ENCODE data around the gene GPC5.
"Not testable (repeated sequence)": the region's sequence is repeated elsewhere in the genome, so short reads cannot be mapped to it uniquely, and the experiment has no call there.

GPC5 gene

DNA sequence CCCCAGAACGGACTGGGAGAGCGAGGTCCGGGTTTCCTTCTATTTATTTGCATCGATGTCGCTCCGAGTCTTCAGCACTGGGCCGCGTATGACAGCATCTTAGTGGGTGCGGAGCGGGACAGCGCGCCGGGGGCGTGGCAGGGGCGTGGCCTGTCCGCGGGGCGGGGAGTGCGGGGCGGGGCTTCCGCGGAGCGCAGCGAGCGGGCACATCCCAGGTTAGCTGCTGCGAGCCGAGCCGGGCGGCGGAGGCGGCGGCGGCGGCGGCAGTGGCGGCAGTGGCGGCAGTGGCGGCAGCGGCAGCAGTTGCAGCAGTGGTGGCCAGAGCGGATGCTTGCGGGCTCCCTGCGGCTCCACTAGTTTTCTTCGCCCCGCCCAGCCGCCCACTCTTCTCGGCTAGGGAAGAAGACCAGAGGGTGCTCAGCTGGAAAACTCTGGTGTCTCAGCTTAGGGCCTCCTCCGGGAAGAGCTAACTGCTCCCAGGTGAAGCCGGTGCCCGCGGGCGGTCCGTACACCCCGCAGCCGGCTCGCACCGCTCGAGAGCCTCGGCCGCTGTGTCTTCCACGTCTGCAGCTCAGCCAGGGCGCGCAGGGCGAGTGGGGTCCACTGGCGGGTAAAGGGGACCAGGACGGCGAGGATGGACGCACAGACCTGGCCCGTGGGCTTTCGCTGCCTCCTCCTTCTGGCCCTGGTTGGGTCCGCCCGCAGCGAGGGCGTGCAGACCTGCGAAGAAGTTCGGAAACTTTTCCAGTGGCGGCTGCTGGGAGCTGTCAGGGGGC is at the start of gene GPC5:
TSS of gene GPC5 (plus strand) at position 209 of the 776 bp plus-strand sequence.
- no peak for FAIRE-seq

DNA sequence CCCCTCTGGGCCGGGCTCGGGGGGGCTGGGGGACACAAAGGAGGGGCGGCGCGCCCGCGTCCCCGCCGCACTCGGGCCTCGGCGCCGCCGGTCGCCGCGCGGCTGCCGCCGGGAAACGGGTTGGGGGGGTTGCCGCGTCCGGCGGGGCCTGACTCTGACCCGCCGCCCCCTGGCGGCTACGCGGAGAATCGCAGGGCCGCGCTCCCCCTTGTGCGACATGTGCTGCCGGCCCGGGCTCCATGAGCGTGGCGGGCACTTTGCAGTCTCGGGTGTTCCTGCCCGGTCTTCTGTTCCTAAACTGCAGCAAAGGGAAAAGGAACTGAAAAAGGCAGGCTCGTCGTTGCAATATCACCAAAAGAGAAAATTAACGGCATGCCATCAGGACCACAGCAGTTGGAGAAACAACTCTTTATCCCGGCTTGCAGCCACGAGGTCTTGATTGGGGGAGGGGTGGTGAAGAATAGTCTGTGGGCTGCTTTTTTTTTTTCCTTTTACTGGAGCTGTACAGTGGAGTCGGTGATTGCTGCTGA is 49.5 kb upstream of the GPC5 start:
- no peak for FAIRE-seq

DNA sequence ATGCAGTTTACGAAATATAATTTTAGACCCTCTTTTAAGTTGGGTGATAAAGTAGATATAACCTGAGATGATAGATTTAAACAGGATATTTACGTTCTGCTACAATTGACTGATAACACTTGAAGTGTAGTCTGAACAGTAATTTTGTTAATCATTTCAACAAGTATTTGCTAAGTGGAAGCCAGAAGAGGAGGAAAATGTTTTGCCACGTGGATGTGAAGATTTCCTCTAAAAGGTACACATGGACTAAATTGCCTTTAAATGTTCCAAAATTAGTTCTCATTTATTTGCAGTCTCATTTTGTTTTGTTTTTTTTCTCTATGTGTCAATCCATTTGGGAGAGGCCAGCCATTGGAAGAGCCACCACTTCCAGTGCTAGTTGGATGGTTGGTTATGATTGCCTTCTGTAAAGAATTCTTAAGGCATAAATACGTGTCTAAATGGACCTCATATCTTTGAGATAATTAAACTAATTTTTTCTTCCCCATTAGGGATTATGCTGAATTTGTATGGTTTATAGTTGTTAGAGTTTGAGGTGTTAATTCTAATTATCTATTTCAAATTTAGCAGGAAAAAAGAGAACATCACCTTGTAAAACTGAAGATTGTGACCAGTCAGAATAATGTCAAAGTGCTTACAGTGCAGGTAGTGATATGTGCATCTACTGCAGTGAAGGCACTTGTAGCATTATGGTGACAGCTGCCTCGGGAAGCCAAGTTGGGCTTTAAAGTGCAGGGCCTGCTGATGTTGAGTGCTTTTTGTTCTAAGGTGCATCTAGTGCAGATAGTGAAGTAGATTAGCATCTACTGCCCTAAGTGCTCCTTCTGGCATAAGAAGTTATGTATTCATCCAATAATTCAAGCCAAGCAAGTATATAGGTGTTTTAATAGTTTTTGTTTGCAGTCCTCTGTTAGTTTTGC is 48.2 kb upstream of the GPC5 start:
- no peak for FAIRE-seq

DNA sequence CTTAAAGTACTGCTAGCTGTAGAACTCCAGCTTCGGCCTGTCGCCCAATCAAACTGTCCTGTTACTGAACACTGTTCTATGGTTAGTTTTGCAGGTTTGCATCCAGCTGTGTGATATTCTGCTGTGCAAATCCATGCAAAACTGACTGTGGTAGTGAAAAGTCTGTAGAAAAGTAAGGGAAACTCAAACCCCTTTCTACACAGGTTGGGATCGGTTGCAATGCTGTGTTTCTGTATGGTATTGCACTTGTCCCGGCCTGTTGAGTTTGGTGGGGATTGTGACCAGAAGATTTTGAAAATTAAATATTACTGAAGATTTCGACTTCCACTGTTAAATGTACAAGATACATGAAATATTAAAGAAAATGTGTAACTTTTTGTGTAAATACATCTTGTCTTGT is 47.3 kb upstream of the GPC5 start:
- no peak for FAIRE-seq

DNA sequence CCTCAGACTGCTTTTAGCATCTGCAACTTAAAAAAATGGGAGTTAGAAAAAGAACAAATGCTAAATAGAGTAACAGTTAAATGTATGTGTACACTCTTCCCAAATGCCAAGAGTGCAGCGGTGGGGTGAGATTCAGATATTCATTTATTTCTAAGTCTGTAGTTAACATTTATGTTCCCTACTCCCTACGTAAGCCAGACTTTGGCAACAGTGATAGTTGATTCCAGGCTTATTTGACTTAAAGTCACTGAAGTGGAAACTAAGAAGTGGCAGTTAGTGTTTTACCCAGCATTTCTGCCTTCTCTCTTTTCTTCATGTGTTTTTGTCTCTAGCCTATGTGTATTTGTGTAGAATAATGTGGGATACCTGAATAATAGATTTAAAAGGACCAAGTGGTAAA is 46.4 kb upstream of the GPC5 start:
- FAIRE-seq: no peak

DNA sequence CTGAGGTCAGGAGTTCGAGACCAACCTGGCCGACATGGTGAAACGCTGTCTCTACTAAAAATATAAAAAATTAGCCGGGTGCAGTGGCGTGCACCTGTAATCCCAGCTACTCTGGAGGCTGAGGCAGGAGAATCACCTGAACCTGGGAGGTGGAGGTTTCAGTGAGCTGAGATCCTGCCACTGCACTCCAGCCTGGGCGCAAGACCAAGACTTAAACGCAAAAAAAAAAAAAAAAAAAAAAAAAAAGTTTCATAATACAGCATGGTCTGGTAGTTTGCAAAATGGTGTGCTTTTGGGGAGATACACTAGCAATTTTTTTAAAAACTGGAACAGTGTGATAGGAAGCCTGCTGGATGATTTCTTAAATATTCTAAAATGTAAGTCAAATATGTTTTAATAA is 45.5 kb upstream of the GPC5 start:
- FAIRE-seq: not testable (repeated sequence)

DNA sequence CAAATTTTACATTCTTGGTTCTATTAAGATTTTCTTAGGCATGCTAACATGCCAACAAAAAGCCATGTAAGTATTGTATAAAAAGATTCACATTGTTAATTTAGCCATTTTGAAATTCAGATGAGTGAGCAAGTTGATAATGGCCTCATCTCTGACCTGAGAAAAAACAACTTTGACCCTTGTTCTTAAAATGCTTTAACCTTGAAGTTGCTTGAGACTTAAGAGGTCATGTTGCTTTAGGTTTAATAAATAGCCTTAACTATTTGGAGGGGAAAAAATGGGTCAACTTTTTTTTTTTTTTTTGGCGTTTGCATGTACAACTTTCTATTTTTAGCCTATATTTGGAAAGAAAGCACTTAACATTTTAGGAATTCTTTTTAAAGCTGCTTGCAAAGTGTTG is 44.9 kb upstream of the GPC5 start:
- no peak for FAIRE-seq

DNA sequence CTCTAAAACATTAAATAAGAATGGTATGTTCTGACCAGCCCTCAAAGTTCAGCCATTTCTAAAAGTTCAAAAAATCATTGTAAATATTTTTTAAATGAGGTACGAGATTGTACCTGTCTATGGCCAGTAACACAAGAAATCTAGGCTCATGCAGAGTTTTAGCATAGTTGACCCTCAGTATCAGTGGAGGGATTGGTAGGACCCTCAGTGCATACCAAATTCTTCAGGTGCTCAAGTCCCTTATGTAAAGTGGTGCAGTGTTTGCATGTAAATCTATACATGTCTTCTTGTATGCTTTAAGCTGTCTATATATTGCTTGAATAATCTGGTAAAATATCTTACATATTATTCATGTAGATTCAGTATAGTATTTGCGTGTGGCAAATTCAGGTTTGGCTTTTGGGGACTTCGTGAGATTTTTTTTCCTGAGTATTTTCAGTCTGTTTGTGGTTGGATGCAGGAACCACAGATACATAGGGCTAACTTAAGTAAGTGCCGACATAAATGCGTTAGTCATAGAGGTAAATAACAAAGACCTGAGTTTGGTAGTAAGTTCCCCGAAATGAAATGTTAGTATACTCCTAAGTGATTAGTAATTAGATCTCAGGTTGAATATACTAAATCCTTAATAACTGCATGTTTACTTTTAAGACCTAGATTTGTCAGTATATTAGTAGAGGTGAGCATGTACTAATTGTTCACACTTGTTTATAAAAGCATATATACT is 43.2 kb upstream of the GPC5 start:
- no peak for FAIRE-seq

DNA sequence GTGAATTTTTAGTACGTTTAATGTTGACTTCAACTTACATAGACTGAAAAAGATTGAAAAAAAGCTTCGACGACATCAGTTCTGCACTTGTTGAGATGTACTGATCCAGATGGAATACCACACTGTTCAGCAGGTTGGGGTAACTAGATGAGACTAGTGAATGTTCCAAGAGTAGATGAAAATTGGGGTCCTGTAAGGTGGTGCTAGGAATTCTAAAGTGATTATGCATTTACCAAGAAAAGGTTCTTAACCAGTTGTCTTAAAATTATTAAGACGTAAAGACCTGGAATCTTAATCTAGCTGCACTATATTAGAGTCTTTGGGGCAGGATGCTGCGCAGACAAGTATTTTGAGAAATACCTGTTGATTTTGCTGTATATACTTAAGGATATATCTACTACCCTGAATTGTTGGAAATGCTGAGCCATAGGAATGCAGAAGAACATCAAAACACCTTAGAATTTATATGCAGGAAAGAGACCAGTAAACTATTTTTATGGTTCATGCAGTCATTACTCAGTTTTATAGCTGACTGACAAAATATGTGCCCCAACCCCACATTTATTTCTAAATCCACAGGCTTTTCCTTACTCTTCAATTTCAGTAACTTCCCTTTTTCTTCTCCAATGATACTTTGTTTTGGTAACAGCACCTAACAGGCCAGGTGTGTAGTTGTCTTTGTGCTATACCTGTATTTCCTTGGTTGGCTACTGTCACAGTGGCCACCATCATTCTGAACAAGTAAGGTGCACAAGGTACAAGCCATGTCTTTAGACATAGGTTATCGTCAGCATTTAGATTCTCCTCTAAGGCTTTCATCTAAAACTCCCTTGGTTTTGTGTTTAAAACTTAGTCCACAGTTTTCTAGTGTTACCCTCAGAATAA is 42.4 kb upstream of the GPC5 start:
- no peak for FAIRE-seq

DNA sequence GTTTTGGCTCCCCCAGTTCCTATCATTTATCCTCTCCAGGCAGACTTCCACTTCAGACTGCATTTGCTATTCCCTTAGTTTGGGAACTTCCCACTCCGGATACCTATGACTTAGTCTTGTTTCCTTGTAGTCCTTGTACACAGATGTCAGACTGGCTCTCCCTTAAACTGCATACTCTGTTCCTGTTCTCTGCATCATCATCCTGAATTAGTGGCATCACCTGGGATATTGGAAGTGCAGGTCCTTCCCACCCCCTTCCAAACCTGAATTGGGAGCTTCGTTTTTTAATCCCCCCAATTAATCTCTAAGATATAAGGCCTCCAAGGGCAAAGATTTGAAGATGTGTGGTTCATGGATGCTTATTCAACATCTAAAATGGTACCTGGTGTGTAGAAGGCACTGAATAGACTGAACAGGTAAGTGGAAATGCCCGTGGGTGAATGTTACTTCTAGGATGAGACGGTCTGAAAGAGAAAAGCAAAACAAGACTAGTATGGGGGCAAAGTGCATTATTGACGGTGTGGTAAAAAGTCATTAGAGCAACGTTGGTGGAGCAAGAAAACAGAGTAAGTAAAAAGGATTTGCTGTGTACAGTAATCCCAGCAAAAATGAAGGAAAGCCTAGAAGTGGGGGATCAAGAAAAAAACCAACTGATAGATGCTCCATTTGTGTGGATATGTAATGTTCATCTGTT is 41.4 kb upstream of the GPC5 start:
- no peak for FAIRE-seq

DNA sequence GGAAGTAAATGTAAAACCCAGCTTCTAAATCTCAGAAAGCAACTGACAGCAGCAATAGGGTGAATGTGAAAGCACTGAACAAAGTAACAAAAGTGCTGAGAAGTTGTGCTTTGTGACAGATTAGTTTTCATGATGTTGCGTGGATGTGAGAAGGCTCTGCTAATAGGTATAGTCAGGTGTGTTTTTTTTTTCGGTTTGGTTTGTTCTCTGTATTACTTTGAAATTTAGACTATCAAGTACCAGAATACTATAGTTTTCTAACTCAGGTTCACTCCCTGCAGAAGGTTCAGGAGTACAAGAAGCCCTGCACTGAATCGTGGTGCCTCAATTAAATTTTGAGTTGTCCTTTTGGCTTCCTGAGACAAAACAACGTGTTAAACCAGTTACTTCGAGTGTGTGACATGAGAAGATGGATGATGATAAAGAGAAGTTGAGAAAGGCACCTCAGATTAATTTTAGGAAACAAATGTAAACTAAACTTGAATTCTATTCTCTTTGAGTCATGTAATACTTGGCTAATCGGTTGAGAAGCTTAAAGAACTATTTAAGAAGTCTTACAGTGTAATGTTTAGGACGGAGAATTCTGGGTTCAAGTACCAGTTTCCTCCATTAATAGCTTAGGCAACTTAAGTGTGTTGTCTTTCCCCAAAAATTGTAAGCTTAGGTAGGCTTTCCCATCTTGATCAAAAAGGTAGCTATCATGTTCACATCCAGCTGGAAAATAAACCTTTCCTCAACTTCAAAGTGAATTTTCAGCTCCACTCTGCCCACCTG is 40.6 kb upstream of the GPC5 start:
- FAIRE-seq: no peak

DNA sequence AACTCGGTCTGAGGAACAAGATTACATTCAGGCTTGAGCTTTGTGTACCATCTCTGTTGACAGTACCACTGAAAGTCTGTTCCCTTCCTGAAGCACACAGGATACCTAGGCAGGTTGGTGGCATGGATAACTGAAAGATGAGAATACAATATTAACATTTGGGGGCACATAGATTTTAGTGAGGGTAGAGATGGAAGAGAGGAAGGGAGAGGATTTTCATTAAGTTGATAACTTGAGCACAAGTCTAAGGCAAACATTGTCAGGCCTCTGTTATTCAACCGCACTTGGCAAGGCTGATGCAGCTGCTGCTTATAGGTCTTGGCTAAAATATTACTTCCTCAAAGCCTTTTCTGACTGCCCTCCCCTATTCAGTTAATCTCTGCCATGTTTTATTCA is 40.0 kb upstream of the GPC5 start:
- FAIRE-seq: no peak

DNA sequence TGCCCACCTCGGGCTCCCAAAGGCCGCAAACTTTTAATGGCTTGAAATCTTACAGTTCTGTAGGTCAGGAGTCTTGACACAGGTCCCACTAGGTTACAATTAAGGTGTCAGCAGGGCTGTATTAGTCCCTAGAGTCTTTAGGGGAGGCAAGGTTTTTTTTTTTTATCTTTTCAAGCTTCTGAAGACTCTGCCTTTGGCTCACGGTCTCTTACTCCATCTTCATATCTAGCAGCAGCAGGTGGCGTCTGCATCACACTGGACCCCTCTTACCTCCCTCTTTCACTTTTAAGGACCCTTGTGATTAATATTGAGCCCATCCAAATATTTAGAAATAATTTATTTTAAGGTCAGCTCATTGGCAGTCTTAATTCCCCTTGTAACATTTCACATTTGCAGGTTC is 39.3 kb upstream of the GPC5 start:
- FAIRE-seq: no peak

DNA sequence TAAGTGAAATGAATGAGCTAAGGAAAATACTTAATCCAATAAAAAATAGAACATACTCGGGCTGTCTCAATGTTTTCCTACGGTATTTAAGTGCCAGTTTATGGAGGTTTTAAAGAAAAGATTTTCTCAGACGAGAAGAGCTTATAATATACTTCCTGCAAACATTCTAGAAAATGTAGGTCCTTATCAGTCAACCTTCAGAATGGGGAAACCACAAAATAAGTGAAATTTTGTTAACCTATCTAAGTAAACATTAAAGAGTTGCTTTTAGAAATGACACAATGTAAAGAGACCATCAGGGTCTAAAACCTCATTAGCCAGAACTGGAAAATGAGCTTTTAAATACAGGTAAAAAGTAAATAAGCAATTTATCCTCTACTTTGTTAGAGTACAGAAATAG is 38.8 kb upstream of the GPC5 start:
- no peak for FAIRE-seq

DNA sequence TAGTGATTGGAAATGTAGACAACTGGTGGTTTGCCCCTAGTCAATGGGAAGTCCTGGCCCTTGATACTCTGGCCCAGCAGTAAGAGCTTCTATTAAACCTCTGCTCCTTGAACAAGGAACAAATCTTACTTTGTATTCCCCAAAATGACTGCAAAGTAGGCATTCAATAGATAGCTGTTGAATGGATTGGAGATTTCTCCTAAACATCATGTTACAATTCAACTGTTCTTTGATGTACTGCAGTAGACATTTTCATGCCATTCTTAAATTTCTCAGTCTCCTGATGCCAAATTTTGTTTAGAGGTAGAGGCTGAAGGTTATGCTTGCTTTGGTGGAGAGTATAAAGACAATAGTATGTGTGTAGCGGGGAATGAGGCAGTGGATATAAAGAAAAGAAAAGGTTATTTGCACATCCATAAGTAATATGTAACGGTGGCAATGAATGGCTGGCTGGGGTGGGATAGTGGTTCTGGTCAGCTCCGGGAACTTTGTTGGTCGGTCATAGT is 38.1 kb upstream of the GPC5 start:
- FAIRE-seq: no peak

DNA sequence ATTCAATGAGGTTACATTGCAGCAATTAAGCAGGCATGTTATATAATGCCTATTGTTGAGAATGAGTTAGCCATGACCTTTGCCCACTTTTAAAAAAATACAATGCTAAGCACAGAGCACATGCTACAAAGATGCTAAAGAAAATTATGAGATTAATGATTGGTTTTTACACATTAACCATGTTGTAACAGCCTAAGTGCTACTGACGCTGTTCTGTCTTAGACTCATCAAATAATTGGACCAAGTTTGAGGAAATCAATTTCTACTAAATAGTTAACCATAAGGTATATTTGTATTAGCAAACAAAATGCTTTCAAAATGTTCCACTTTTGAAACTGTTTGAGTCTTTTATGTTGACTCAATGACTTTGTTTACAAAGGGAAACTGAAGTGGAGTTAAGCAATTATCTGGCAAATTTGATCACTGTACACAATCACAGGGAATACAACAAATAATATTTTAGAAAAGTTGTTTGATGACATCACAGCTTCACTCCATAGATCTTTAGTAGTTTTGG is 36.6 kb upstream of the GPC5 start:
- no peak for FAIRE-seq

DNA sequence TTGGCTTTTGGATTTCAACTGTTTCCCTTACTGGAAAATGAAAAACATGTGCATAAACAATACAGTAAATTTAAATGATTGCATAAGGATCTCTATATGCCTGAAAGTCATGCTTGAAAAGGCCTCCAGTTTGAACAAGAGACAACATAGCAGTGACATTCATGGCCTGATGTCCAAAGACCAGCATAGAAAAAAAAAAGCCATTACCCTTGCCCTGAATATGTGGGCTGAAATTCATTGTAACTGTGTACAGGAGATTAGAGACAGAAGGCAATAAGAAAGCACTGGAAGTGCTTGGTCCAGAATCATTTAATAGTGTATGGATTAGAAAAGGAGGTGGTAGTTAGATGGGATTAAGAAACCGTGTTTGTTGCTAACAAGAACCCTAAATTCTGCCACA is 35.5 kb upstream of the GPC5 start:
- no peak for FAIRE-seq

DNA sequence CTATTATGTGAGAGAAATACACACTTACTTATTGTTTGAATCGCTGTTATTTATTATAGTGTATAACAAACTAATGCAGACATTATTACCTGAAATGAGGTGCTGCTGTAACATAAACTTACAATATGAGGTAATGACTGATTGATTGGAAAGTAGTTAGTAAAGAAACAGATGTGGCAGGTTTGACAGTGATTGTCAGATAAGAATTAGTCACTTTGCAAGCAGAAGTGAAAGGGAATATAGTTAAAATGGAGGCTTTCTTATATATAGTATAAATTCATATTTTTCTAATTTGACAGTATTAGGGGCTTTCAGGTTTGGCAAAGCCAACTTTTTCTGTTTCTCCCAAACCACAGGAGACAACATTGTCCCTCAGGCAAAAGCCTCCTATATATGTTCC is 30.3 kb upstream of the GPC5 start:
- FAIRE-seq: no peak

DNA sequence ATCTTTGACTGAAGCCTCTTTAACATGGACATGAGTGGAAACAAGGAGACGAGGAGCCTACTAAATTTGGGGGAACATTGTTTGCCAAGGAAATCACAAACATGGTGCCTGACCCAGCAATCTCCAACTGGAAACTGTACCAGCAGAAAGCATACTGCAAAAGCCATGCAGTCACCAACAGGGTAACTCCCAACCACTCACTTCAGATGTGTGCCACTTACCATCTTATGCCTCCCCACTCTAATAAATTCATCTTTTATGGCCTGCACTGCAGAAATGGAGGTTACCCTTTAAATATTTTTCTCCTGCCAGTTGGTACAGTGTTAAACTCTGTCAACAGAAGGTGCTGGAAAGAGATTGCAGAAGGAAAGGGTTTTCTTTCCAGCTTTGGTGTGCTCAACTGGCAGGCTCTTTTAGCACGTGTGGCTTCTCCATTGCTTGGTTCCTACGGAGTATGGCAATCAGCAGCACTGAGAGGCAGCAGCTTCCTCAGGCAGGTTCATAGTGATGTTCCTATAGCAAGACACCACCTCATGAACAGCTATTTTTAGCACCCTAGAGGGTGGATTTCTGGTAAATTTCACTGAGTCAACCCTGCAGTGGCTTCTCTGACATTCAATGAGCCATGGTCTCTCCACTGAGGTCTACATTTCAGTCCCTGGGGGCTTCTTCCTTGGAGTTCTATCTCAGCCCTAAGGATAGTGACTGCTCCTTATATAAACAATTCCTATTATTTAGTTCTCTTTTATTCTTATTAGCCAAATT is 29.6 kb upstream of the GPC5 start:
- FAIRE-seq: no peak

DNA sequence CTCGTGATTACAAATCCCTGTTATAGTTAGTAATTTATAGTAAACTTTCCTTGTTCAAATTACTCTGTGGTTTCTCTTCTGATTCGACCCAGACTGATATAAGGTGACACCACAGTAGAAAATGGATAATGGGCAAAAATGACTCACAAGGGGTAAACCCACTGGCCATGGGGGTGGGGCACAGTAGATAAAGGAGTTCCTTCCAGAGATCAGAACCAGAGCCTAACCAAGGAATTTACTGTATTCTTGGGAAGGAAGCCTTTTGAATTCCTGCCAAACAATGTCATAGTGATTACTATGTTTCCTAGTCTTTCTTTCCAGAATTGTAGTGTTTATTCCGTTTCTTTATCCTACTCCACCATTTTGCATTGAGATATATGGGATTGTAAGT is 29.0 kb upstream of the GPC5 start:
- no peak for FAIRE-seq
